ENCODE results near the gene ATP5F1E. TPM values are rescaled to one million over a fixed set of nuclear protein-coding genes. Genes with fewer than 3 reads are reported as not detected.

Gene ATP5F1E
- total RNA-seq, 6 donors from 2014 or later: 18.9 to 75.0 (median 32.3) TPM

- 63 to 74% methylated on average over 7 of the region's 7 CpGs for WGBS, 2 donors
- H3K4me1 ChIP-seq: peaks cover 37 to 59% (median 42%) of the 10 kb centered on the region in 4 donors
- H3K27ac ChIP-seq: peak overlapping the region in 3 of 4 donors; percentile 89 to 94 (median 93)
- TF ChIP-seq EP300 (IDR thresholded peaks at IDR 0.05) (no peak), POLR2AphosphoS5 (IDR thresholded peaks at IDR 0.05) (no peak), POLR2A (IDR thresholded peaks at IDR 0.05) (no peak), CTCF (IDR thresholded peaks at IDR 0.05) (no peak)
- no peak for DNase-seq
- ATAC-seq (ENCODE audit: low FRiP score in 2 of 2): no peak
- no peaks in the 10 kb centered on the region for H3K9me3 ChIP-seq
- H3K4me3 ChIP-seq: peak overlapping the region; percentile 34 to 85 (median 70)
- peaks cover 4 to 66% (median 32%) of the 10 kb centered on the region in 4 donors for H3K36me3 ChIP-seq
- H3K27me3 ChIP-seq: no peaks in the 10 kb centered on the region
These were observed 1.1 kb downstream of the ATP5F1E start for GRCh38 chr20:59030911-59031563.

- ATAC-seq (ENCODE audit: low FRiP score in 2 of 2) (no peak), DNase-seq (no peak)
- Histone ChIP-seq H3K4me3 (peak overlapping the region in 1 of 4 donors; percentile 18), H3K9me3 (no peaks in the 10 kb centered on the region), H3K4me1 (peaks cover 37 to 59% (median 42%) of the 10 kb centered on the region in 4 donors), H3K36me3 (peaks cover 10 to 70% (median 33%) of the 10 kb centered on the region in 4 donors), H3K27ac (peak overlapping the region in 1 of 4 donors; percentile 49), H3K27me3 (no peaks in the 10 kb centered on the region)
- WGBS, 2 donors: 36 to 47% methylated on average over 2 of the region's 2 CpGs
- no peak for TF ChIP-seq POLR2A (IDR thresholded peaks at IDR 0.05)
- no peak for TF ChIP-seq CTCF (IDR thresholded peaks at IDR 0.05)
- no peak for TF ChIP-seq POLR2AphosphoS5 (IDR thresholded peaks at IDR 0.05)
These were observed 3.3 kb downstream of the ATP5F1E start for GRCh38 chr20:59028812-59029211.

GRCh38 chr20:59027741-59028320, 4.3 kb downstream of the ATP5F1E start:
- no peak overlapping the region for H3K4me3 ChIP-seq
- H3K27me3 ChIP-seq: no peaks in the 10 kb centered on the region
- H3K4me1 ChIP-seq: peaks cover 36 to 55% (median 41%) of the 10 kb centered on the region in 4 donors
- DNase-seq: no peak
- TF ChIP-seq CTCF (IDR thresholded peaks at IDR 0.05) (no peak), POLR2A (IDR thresholded peaks at IDR 0.05) (no peak)
- H3K27ac ChIP-seq: no peak overlapping the region
- H3K9me3 ChIP-seq: no peaks in the 10 kb centered on the region
- ATAC-seq (ENCODE audit: low FRiP score in 2 of 2): no peak
- WGBS, 2 donors: 88 to 91% methylated on average over 8 of the region's 8 CpGs
- H3K36me3 ChIP-seq: peaks cover 14 to 76% (median 41%) of the 10 kb centered on the region in 4 donors

GRCh38 chr20:59026904-59027740, 5.0 kb downstream of the ATP5F1E start:
- no peaks in the 10 kb centered on the region for H3K9me3 ChIP-seq
- no peaks in the 10 kb centered on the region for H3K27me3 ChIP-seq
- no peak overlapping the region for H3K27ac ChIP-seq
- H3K36me3 ChIP-seq: peaks cover 14 to 82% (median 46%) of the 10 kb centered on the region in 4 donors
- no peak for ATAC-seq (ENCODE audit: low FRiP score in 2 of 2)
- no peak overlapping the region for H3K4me3 ChIP-seq
- peaks cover 34 to 52% (median 40%) of the 10 kb centered on the region in 4 donors for H3K4me1 ChIP-seq
- TF ChIP-seq CTCF (IDR thresholded peaks at IDR 0.05) (no peak), POLR2AphosphoS5 (IDR thresholded peaks at IDR 0.05) (no peak), POLR2A (IDR thresholded peaks at IDR 0.05) (no peak), EP300 (IDR thresholded peaks at IDR 0.05) (no peak)
- WGBS, 2 donors: 85 to 86% methylated on average over 5 of the region's 5 CpGs
- no peak for DNase-seq

Data from upper lobe of left lung (tissue), 6 donors.